Dedifferentiated amniotic fluid mesenchymal stem cell (primary cell): Measurements from ENCODE around the gene VIPR2.
"Not testable (repeated sequence)": the region's sequence is repeated elsewhere in the genome, so short reads cannot be mapped to it uniquely, and the experiment has no call there.

ENCODE experiments used
- DNase-seq: peaks from one replicate; pipeline ENCODE4 v3.0.0-alpha.2; 2016; ENCODE audit errors: extremely low spot score

Gene VIPR2

GRCh38 chr7:159139202-159139601 lies 5.5 kb downstream of the VIPR2 start:
- DNase-seq = no peak

GRCh38 chr7:159138508-159138907 lies 6.2 kb downstream of the VIPR2 start:
- DNase-seq = no peak

GRCh38 chr7:159137906-159138305 lies 6.8 kb downstream of the VIPR2 start:
- no peak for DNase-seq

- DNase-seq = no peak
Observed at GRCh38 chr7:159136846-159137245, 7.8 kb downstream of the VIPR2 start.

- DNase-seq = no peak
Observed at GRCh38 chr7:159136442-159136841, 8.2 kb downstream of the VIPR2 start.

GRCh38 chr7:159136013-159136412 lies 8.7 kb downstream of the VIPR2 start:
- DNase-seq = no peak

GRCh38 chr7:159132670-159133443 lies 11.8 kb downstream of the VIPR2 start:
- DNase-seq = not testable (repeated sequence)

- no peak for DNase-seq
Observed at GRCh38 chr7:159130820-159131219, 13.8 kb downstream of the VIPR2 start.

GRCh38 chr7:159130199-159130775 lies 14.4 kb downstream of the VIPR2 start:
- no peak for DNase-seq

GRCh38 chr7:159128767-159129166 lies 15.9 kb downstream of the VIPR2 start:
- DNase-seq = no peak

- no peak for DNase-seq
Observed at GRCh38 chr7:159127691-159128642, 16.7 kb downstream of the VIPR2 start.

- no peak for DNase-seq
Observed at GRCh38 chr7:159126311-159127260, 18.1 kb downstream of the VIPR2 start.

- DNase-seq = no peak
Observed at GRCh38 chr7:159125955-159126270, 18.8 kb downstream of the VIPR2 start.

- DNase-seq = no peak
Observed at GRCh38 chr7:159125104-159125954, 19.3 kb downstream of the VIPR2 start.

GRCh38 chr7:159123793-159124192 lies 20.9 kb downstream of the VIPR2 start:
- DNase-seq = not testable (repeated sequence)

GRCh38 chr7:159123294-159123693 lies 21.4 kb downstream of the VIPR2 start:
- DNase-seq = not testable (repeated sequence)

- DNase-seq = no peak
Observed at GRCh38 chr7:159122276-159122675, 22.4 kb downstream of the VIPR2 start.

- DNase-seq = no peak
Observed at GRCh38 chr7:159121476-159121875, 23.2 kb downstream of the VIPR2 start.

- no peak for DNase-seq
Observed at GRCh38 chr7:159121068-159121467, 23.6 kb downstream of the VIPR2 start.

- DNase-seq = no peak
Observed at GRCh38 chr7:159120540-159120919, 24.1 kb downstream of the VIPR2 start.
